ENCODE measurements around the gene GIMAP8.

Gene GIMAP8

DNA sequence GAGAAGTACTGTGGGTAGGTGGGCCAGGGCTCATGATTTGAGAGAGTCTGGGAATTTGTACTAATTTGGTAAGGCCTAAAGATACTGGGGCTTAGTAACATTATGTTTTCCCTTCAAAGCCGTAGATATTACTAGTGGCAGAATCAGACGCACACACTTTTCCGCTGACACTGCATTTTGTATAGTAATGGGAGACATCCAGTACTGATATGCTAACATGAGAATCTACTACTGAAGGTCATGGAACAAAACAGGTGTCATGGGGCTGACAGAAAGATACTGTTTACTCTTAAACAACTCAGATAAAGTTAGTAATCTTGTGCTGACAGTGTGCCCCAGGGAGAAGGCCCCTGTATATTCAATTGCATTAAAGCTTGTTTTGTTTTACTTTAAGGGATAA lies 53.2 kb downstream of the GIMAP8 start:
- Histone ChIP-seq H3K79me2 (ENCODE audit: insufficient read depth, low read length) (no peaks in the 10 kb centered on the region), H3K9ac (ENCODE audit: low read length) (no peak overlapping the region), H3K4me1 (ENCODE audit: insufficient read depth, low read length, severe bottlenecking) (no peaks in the 10 kb centered on the region), H3K36me3 (ENCODE audit: insufficient read depth, low read length) (no peaks in the 10 kb centered on the region), H2AFZ (ENCODE audit: low read length) (no peak overlapping the region), H3K4me2 (ENCODE audit: low read length) (no peak overlapping the region), H3K27me3 (ENCODE audit: insufficient read depth, low read length) (no peaks in the 10 kb centered on the region), H3K9me2 (ENCODE audit: low read depth, low read length) (no peaks in the 10 kb centered on the region), H4K20me1 (ENCODE audit: insufficient read depth, low read length) (no peaks in the 10 kb centered on the region), H3F3A (ENCODE audit: insufficient read depth, low read length) (no peaks in the 10 kb centered on the region), H3K9me3 (ENCODE audit: low read length) (no peaks in the 10 kb centered on the region), H3K4me3 (ENCODE audit: low read depth, low read length, poor library complexity, severe bottlenecking) (no peak overlapping the region), H3K27ac (ENCODE audit: low read depth, low read length, poor library complexity, severe bottlenecking) (no peak overlapping the region)
- TF ChIP-seq, protein P1, sequence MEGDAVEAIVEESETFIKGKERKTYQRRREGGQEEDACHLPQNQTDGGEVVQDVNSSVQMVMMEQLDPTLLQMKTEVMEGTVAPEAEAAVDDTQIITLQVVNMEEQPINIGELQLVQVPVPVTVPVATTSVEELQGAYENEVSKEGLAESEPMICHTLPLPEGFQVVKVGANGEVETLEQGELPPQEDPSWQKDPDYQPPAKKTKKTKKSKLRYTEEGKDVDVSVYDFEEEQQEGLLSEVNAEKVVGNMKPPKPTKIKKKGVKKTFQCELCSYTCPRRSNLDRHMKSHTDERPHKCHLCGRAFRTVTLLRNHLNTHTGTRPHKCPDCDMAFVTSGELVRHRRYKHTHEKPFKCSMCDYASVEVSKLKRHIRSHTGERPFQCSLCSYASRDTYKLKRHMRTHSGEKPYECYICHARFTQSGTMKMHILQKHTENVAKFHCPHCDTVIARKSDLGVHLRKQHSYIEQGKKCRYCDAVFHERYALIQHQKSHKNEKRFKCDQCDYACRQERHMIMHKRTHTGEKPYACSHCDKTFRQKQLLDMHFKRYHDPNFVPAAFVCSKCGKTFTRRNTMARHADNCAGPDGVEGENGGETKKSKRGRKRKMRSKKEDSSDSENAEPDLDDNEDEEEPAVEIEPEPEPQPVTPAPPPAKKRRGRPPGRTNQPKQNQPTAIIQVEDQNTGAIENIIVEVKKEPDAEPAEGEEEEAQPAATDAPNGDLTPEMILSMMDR (IDR thresholded peaks at IDR 0.05; ENCODE audit: low read length), result no peak
- TF ChIP-seq EZH2 (IDR thresholded peaks at IDR 0.05; ENCODE audit: borderline replicate concordance, low read length), result no peak

DNA sequence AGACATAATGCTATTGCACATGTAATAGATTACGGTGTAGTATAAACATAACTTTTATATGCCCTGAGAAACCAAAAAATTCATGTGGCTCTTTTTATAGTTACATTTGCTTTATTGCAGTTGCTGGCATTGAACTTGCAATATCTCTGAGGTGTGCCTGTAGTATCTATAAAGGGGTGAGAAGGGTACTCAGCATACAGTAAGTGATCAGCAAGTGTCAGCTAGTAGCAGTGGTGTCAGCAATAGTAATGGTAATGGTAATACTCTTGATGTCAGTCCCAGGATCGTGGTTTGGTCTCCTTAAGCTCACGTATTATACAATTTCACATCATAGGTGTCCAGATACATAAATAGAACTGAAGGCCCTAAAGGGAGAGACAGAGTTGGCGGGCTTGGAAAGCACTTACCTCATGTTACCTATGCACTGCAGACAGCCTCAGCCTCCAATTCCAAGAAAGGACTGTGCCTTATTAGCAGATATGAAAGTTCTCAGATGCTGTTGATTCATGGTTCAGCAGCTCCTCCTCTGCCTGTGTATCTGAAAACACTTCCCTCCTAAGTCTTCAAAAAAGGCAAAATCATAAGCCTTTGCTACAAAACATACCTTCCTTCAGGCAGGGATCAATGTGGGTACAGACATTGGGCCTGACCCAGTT lies 57.6 kb downstream of the GIMAP8 start:
- H3K9ac ChIP-seq (ENCODE audit: low read length), result no peak overlapping the region
- H3F3A ChIP-seq (ENCODE audit: insufficient read depth, low read length), result no peaks in the 10 kb centered on the region
- no peaks in the 10 kb centered on the region for H3K4me1 ChIP-seq (ENCODE audit: insufficient read depth, low read length, severe bottlenecking)
- H3K27ac ChIP-seq (ENCODE audit: low read depth, low read length, poor library complexity, severe bottlenecking), result no peak overlapping the region
- no peaks in the 10 kb centered on the region for H3K27me3 ChIP-seq (ENCODE audit: insufficient read depth, low read length)
- H3K36me3 ChIP-seq (ENCODE audit: insufficient read depth, low read length), result no peaks in the 10 kb centered on the region
- no peaks in the 10 kb centered on the region for H4K20me1 ChIP-seq (ENCODE audit: insufficient read depth, low read length)
- no peak overlapping the region for H3K4me2 ChIP-seq (ENCODE audit: low read length)
- no peaks in the 10 kb centered on the region for H3K9me2 ChIP-seq (ENCODE audit: low read depth, low read length)
- no peaks in the 10 kb centered on the region for H3K79me2 ChIP-seq (ENCODE audit: insufficient read depth, low read length)
- TF ChIP-seq, protein P1 (IDR thresholded peaks at IDR 0.05; ENCODE audit: low read length), result no peak
- no peak for TF ChIP-seq EZH2 (IDR thresholded peaks at IDR 0.05; ENCODE audit: borderline replicate concordance, low read length)
- no peak overlapping the region for H3K4me3 ChIP-seq (ENCODE audit: low read depth, low read length, poor library complexity, severe bottlenecking)
- no peak overlapping the region for H2AFZ ChIP-seq (ENCODE audit: low read length)
- H3K9me3 ChIP-seq (ENCODE audit: low read length), result no peaks in the 10 kb centered on the region

DNA sequence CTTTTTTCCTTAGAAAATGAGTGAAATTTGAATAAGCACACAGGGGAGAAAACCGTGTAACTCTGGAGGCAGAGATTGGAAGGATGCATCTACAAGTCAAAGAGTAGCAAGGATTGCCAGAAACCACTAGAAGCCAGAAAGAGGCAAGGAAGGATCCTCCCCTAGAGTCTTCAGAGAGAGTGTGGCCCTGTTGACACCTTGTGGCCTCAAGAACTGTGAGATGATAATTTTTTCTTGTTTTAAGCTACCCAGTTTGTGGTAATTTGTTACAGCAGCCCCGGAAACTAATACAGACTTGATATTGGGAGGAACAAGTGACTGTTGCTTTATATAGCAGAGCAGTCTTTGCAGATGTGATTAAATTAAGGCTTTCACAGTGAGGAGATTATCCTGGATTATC lies 60.6 kb downstream of the GIMAP8 start:
- Histone ChIP-seq H3K4me1 (ENCODE audit: insufficient read depth, low read length, severe bottlenecking) (no peaks in the 10 kb centered on the region), H3K27ac (ENCODE audit: low read depth, low read length, poor library complexity, severe bottlenecking) (no peak overlapping the region), H3K9ac (ENCODE audit: low read length) (no peak overlapping the region), H3K79me2 (ENCODE audit: insufficient read depth, low read length) (no peaks in the 10 kb centered on the region), H3K4me2 (ENCODE audit: low read length) (no peak overlapping the region), H3K36me3 (ENCODE audit: insufficient read depth, low read length) (no peaks in the 10 kb centered on the region), H3K9me2 (ENCODE audit: low read depth, low read length) (no peaks in the 10 kb centered on the region), H4K20me1 (ENCODE audit: insufficient read depth, low read length) (no peaks in the 10 kb centered on the region), H3K4me3 (ENCODE audit: low read depth, low read length, poor library complexity, severe bottlenecking) (no peak overlapping the region), H3K27me3 (ENCODE audit: insufficient read depth, low read length) (no peaks in the 10 kb centered on the region), H2AFZ (ENCODE audit: low read length) (no peak overlapping the region), H3K9me3 (ENCODE audit: low read length) (no peaks in the 10 kb centered on the region), H3F3A (ENCODE audit: insufficient read depth, low read length) (no peaks in the 10 kb centered on the region)
- TF ChIP-seq EZH2 (IDR thresholded peaks at IDR 0.05; ENCODE audit: borderline replicate concordance, low read length), result no peak
- TF ChIP-seq, protein P1 (IDR thresholded peaks at IDR 0.05; ENCODE audit: low read length), result no peak

All from OCI-LY1 (cell line).